Measurements from ENCODE around the gene PCDH8.
A peak's percentile ranks its signal among the peaks of the same experiment; 100 is the strongest.

The PCDH8 gene

GRCh38 chr13:52851137-52851962 lies 2.9 kb upstream of the PCDH8 start:
- peak in 9 of 14 donors; percentile 11 to 61 (median 36) for DNase-seq

GRCh38 chr13:52850396-52851136 lies 2.1 kb upstream of the PCDH8 start:
- peak in 12 of 14 donors; percentile 28 to 78 (median 50) for DNase-seq

- no peak for DNase-seq
Observed at GRCh38 chr13:52850072-52850395, 1.6 kb upstream of the PCDH8 start.

- DNase-seq: peak in 2 of 14 donors; percentile 2 to 20
Observed at GRCh38 chr13:52849291-52850071, 1.0 kb upstream of the PCDH8 start.

GRCh38 chr13:52847682-52848432 lies 583 bp downstream of the PCDH8 start:
- DNase-seq: no peak

GRCh38 chr13:52847322-52847681 lies 1.1 kb downstream of the PCDH8 start:
- no peak for DNase-seq

GRCh38 chr13:52846567-52847321 lies 1.7 kb downstream of the PCDH8 start:
- peak in 10 of 14 donors; percentile 15 to 71 (median 29) for DNase-seq

- peak in 2 of 14 donors; percentile 16 to 31 for DNase-seq
Observed at GRCh38 chr13:52845766-52846566, 2.5 kb downstream of the PCDH8 start.

- no peak for DNase-seq
Observed at GRCh38 chr13:52845334-52845761, 3.1 kb downstream of the PCDH8 start.

- no peak for DNase-seq
Observed at GRCh38 chr13:52844836-52845235, 3.6 kb downstream of the PCDH8 start.

GRCh38 chr13:52842441-52842840 lies 6.0 kb downstream of the PCDH8 start:
- DNase-seq: no peak

- DNase-seq: no peak
Observed at GRCh38 chr13:52840066-52840465, 8.4 kb downstream of the PCDH8 start.

GRCh38 chr13:52838433-52839107 lies 9.9 kb downstream of the PCDH8 start:
- no peak for DNase-seq

GRCh38 chr13:52837850-52838249 lies 10.6 kb downstream of the PCDH8 start:
- no peak for DNase-seq

GRCh38 chr13:52835071-52835839 lies 13.2 kb downstream of the PCDH8 start:
- DNase-seq: no peak

- no peak for DNase-seq
Observed at GRCh38 chr13:52833296-52833875, 15.1 kb downstream of the PCDH8 start.

- no peak for DNase-seq
Observed at GRCh38 chr13:52832313-52832712, 16.1 kb downstream of the PCDH8 start.

- DNase-seq: no peak
Observed at GRCh38 chr13:52830946-52831345, 17.5 kb downstream of the PCDH8 start.

- DNase-seq: no peak
Observed at GRCh38 chr13:52827839-52828238, 20.6 kb downstream of the PCDH8 start.
